Stomach (tissue), 9 donors: ENCODE measurements around the gene TRIM38. TPM values are rescaled to one million over a fixed set of nuclear protein-coding genes. Genes with fewer than 3 reads are reported as not detected.

Experiments used
- DNase-seq, 2 donors: peaks; one replicate each; pipeline versions ENCODE4 v3.0.0 to v3.0.0-alpha.2; 2013 to 2019
- H3K27ac ChIP-seq, 5 donors: fragments of 200-600 bp in 4 of 5; sonication (generic) in 4 of 5; one replicate each; pipeline ENCODE4 v1.5.1; 2013 to 2019; ENCODE audit warnings: mild to moderate bottlenecking in 1 of 5, moderate library complexity in 1 of 5
- H3K27me3 ChIP-seq, 3 donors: fragments of 200-600 bp; sonication (generic); one replicate each; pipeline ENCODE4 v1.5.1; 2017 to 2019; ENCODE audit warnings: mixed run types in 1 of 3
- H3K36me3 ChIP-seq, 4 donors: fragments of 200-600 bp; sonication (generic); 1 replicate in 3 of 4; 2 replicates in 1 of 4; pipeline ENCODE4 v1.5.1; 2016 to 2019
- H3K4me1 ChIP-seq, 4 donors: fragments of 200-600 bp; sonication (generic); one replicate each; pipeline ENCODE4 v1.5.1; 2016 to 2019
- H3K4me3 ChIP-seq, 4 donors: fragments of 200-600 bp; sonication (generic) in 3 of 4; one replicate each; pipeline ENCODE4 v1.5.1; 2016 to 2019; ENCODE audit warnings: mild to moderate bottlenecking in 1 of 4
- H3K9me3 ChIP-seq, 4 donors: fragments of 200-600 bp; sonication (generic); one replicate each; pipeline ENCODE4 v1.5.1; 2016 to 2019
- EP300 ChIP-seq: sonication (generic); formaldehyde crosslinking; IDR thresholded peaks from one replicate; pipeline ENCODE4 v1.6.1; 2017; ENCODE audit warnings: antibody characterized with exemption
- POLR2A ChIP-seq, 4 donors: fragments of 450-650 bp; IDR thresholded peaks; one replicate each; pipeline ENCODE4 v1.6.1; 2016; ENCODE audit warnings: antibody characterized with exemption in 4 of 4, control low read depth in 2 of 4, mild to moderate bottlenecking in 1 of 4, moderate library complexity in 1 of 4
- POLR2AphosphoS5 ChIP-seq, 3 donors: sonication (generic); formaldehyde crosslinking; IDR thresholded peaks; one replicate each; pipeline ENCODE4 v1.6.1; 2016; ENCODE audit warnings: antibody characterized with exemption in 3 of 3
- WGBS, 5 donors: extraction: QIAGEN DNeasy Blood & Tissue Kit in 3 of 5; methylation state at CpG; one replicate each; pipeline versions ENCODE4 v1.1.5 to v1.1.7; 2013 to 2018; 5-methylcytosine and 5-hydroxymethylcytosine counted together
- intact Hi-C: fragments of 100-400 bp; cut with DNase I; formaldehyde crosslinking; loops from one replicate; pipeline ENCODE4 v1.15.1; 2023; ENCODE audit warnings: low total_unique reads
- polyA plus RNA-seq, 3 donors: library from polyadenylated mRNA; stranded (reverse); fragments of 200-250 nt; gene quantifications; one replicate each; pipeline ENCODE4 v1.2.3, GENCODE V29; 2013
- total RNA-seq, 5 donors: library from RNA; depleted of rRNA; stranded (reverse); fragments of >200 nt; gene quantifications; one replicate each; pipeline versions ENCODE4 v1.1.0 to v1.2.3, GENCODE V29; 2014 to 2016
- TF ChIP-seq, protein P1 (sequence below), 7 experiments: fragments of 450-650 bp in 4 of 7; fragments of 200-600 bp in 3 of 7; sonication (generic) in 3 of 7; IDR thresholded peaks; one replicate each; pipeline ENCODE4 v1.5.1; 2016 to 2019; ENCODE audit warnings: antibody characterized with exemption in 7 of 7, control low read depth in 2 of 7, mild to moderate bottlenecking in 1 of 7
- donor health status: healthy with polysubstance abuse.
- donor health status: Bipolar disorder and iron deficiency.
- donor health status: healthy.

TRIM38 gene
- total and polyA plus RNA-seq, 8 donors = 3.7 to 11.3 (median 6.0) TPM

DNA sequence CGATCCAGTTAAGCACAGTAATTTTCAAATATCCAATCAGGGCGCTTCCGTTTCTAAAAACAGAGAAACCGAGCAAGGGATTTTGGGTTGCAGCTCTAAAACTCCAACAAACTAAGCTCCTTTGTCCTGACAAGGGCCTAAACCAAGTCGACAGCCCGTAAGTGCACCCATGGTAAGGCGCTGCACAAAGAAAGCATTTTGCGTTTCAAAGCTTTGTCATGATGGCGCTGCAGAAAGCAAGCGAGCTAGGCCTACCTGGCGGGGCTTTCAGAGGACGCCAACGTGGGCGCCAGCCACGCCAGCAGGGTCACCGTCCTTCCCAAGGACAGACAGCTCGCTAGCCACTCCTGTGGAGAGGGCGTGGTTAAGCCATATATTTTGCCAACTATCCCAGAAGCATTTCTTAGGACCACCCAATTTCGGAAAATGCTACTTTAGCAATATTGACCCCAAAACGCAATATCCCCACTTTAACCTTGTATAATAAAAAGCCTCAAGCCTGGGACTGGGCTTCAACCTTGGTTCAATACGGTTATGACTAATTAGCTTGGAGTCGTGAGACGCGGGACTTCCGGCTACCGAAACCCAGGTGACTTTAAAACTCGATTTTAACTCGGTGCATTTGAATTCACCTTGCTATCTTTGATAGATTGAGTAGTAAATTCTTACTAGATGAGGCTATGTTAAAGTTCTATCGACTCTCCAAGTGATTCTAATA, 53.8 kb downstream of the TRIM38 start:
- H3K27me3 ChIP-seq = no peaks in the 10 kb centered on the region
- H3K36me3 ChIP-seq = no peaks in the 10 kb centered on the region
- no peaks in the 10 kb centered on the region for H3K9me3 ChIP-seq
- peak overlapping the region in 4 of 5 donors; percentile 75 to 79 (median 78) for H3K27ac ChIP-seq
- DNase-seq = peak in 1 of 2 donors; percentile 90
- intact Hi-C loops = no loop called here
- peak overlapping the region in 3 of 4 donors; percentile 37 to 42 (median 41) for H3K4me3 ChIP-seq
- no peak for TF ChIP-seq EP300
- TF ChIP-seq, protein P1, sequence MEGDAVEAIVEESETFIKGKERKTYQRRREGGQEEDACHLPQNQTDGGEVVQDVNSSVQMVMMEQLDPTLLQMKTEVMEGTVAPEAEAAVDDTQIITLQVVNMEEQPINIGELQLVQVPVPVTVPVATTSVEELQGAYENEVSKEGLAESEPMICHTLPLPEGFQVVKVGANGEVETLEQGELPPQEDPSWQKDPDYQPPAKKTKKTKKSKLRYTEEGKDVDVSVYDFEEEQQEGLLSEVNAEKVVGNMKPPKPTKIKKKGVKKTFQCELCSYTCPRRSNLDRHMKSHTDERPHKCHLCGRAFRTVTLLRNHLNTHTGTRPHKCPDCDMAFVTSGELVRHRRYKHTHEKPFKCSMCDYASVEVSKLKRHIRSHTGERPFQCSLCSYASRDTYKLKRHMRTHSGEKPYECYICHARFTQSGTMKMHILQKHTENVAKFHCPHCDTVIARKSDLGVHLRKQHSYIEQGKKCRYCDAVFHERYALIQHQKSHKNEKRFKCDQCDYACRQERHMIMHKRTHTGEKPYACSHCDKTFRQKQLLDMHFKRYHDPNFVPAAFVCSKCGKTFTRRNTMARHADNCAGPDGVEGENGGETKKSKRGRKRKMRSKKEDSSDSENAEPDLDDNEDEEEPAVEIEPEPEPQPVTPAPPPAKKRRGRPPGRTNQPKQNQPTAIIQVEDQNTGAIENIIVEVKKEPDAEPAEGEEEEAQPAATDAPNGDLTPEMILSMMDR (IDR thresholded peaks at IDR 0.05) = no peak
- no peak for TF ChIP-seq POLR2AphosphoS5 (IDR thresholded peaks at IDR 0.05)
- no peak for TF ChIP-seq POLR2A (IDR thresholded peaks at IDR 0.05)
- peaks cover 7 to 30% (median 17%) of the 10 kb centered on the region in 4 donors for H3K4me1 ChIP-seq
- WGBS, 5 donors = 56 to 71% (median 66%) methylated on average over 29 of the region's 29 CpGs

DNA sequence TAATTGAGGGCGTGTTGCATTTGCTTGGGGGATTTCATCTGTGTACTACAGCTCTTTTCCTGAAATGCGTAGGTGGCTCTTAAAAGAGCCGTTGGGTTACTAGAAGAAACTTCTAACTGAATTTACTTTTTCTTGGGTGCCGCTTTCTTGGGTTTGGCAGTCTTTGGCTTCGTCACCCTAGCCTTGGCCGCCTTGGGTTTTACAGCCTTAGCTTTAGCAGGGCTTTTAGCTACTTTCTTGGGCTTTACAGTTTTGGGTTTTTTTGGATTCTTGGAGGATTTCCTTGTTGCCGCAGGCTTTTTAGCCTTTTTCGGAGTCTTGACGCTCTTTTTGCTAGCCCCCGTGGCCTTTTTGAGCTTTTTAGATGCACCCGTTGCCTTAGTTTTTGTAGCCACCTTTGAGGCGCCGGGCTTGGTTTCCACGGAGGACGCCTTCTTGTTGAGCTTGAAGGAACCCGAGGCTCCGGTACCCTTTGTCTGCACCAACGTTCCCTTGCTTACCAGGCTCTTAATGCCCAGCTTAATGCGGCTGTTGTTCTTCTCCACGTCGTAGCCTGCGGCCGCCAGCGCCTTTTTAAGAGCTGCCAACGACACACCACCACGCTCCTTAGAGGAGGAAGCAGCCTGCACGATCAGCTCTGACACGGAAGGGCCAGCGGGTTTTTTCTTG, 54.5 kb downstream of the TRIM38 start:
- Histone ChIP-seq H3K4me3 (peak overlapping the region; percentile 22 to 42 (median 39)), H3K27me3 (no peaks in the 10 kb centered on the region), H3K27ac (peak overlapping the region; percentile 22 to 79 (median 77)), H3K4me1 (peaks cover 7 to 36% (median 17%) of the 10 kb centered on the region in 4 donors), H3K9me3 (no peaks in the 10 kb centered on the region), H3K36me3 (no peaks in the 10 kb centered on the region)
- 18 to 28% (median 26%) methylated on average over 28 to 29 of the region's 29 CpGs for WGBS, 5 donors
- intact Hi-C loops = no loop called here
- DNase-seq = no peak
- TF ChIP-seq EP300 (no peak), POLR2A (IDR thresholded peaks at IDR 0.05) (no peak), POLR2AphosphoS5 (IDR thresholded peaks at IDR 0.05) (no peak)
- TF ChIP-seq, protein P1 (IDR thresholded peaks at IDR 0.05) = no peak

DNA sequence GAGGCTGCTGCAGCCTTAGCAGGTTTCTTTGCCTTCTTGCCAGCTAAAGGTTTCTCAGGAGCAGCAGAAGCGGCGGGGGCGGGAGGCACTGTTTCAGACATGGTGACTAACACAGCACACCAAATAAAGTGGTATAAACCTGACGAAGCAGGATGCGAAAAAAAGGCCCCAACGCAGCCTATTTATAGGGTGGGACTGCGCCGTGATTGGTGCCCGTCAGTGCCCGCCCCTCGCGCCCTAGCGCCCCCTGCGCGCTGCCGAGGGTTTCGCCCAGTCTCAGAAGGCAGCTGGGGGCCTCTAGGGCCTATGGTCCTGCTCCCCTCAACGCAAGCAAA, 55.0 kb downstream of the TRIM38 start:
- intact Hi-C loops = no loop called here
- peak in 1 of 3 donors; percentile 52 for TF ChIP-seq POLR2AphosphoS5 (IDR thresholded peaks at IDR 0.05)
- TF ChIP-seq, protein P1 (IDR thresholded peaks at IDR 0.05) = no peak
- no peaks in the 10 kb centered on the region for H3K27me3 ChIP-seq
- DNase-seq = peak; percentile 56 to 95
- 5 to 16% (median 10%) methylated on average over 17 to 18 of the region's 18 CpGs for WGBS, 5 donors
- no peaks in the 10 kb centered on the region for H3K9me3 ChIP-seq
- peak overlapping the region; percentile 22 to 79 (median 77) for H3K27ac ChIP-seq
- peaks cover 7 to 40% (median 17%) of the 10 kb centered on the region in 4 donors for H3K4me1 ChIP-seq
- peak overlapping the region; percentile 22 to 42 (median 39) for H3K4me3 ChIP-seq
- no peaks in the 10 kb centered on the region for H3K36me3 ChIP-seq

DNA sequence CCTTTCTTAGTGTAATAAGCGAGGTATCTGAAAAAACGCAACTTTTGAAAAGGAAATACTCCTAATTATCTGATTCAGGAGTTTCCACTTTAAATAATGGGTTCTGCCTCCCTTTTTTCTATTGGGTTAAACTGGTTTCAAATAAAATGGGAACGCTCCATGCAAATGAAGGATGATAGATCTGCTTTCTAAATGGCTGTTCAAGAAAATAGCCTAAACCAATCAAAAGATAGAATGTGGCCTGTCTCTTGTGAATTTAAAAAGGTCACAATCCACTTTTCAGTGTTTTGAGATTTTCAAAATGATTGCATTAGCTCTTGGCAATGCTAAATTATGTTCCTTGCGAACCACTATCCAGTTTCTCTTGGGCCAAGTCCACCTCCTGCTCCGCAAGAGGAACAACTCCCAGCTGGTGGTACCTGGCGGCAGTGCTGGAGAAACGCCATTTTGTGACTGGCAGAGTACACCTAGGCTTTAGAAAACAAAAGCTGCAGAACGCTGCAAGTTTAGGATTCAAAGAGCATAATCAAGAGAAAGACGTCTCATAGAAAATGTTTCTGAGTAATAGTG, 56.7 kb downstream of the TRIM38 start:
- Histone ChIP-seq H3K27ac (peak overlapping the region in 4 of 5 donors; percentile 93 to 99 (median 98)), H3K4me1 (peaks cover 7 to 40% (median 17%) of the 10 kb centered on the region in 4 donors), H3K27me3 (no peaks in the 10 kb centered on the region), H3K9me3 (no peaks in the 10 kb centered on the region), H3K36me3 (no peaks in the 10 kb centered on the region), H3K4me3 (no peak overlapping the region)
- peak in 1 of 2 donors; percentile 61 for DNase-seq
- TF ChIP-seq POLR2A (IDR thresholded peaks at IDR 0.05) (no peak), POLR2AphosphoS5 (IDR thresholded peaks at IDR 0.05) (no peak), EP300 (no peak)
- TF ChIP-seq, protein P1 (IDR thresholded peaks at IDR 0.05) = no peak
- WGBS, 5 donors = 64 to 73% (median 66%) methylated on average over 9 of the region's 9 CpGs
- intact Hi-C loops = no loop called here
